RKO (cell line): ENCODE results near the gene HMGN5.
A peak's percentile ranks its signal among the peaks of the same experiment; 100 is the strongest.

ENCODE experiments used
- DNase-seq: peaks from one replicate; pipeline ENCODE4 v3.0.0-alpha.2; 2016; ENCODE audit warnings: low spot score

Gene HMGN5

GRCh38 chrX:81201671-81202455 is at the start of gene HMGN5, which contains the start of gene SH3BGRL:
Gene HMGN5 (minus strand): TSS chrX:81201913. CDS start chrX:81121549, 80,364 bp downstream.
Gene SH3BGRL (plus strand): TSS chrX:81202102. CDS start chrX:81202201, 99 bp downstream.
- DNase-seq, result peak; percentile 85

DNA sequence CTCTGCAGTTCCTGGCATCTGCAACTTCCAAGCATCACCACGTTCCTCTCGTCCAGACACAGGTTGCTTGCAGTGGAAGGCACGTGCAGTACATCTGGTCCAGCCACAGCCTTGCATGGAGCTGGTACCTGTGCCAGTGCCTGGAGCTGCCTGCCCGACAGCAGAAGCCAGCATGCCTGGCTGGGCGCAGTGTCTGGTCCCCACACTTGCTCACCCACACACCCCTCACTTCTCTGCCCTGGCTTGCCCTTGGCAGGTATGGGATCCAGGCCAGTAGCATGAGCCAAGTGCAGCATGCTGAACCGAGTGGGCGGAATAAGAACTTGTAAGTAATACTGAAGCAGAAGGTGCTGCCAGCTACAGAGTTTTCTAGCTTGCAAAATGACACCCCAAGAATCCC is 40.0 kb upstream of the HMGN5 start:
- DNase-seq, result no peak

DNA sequence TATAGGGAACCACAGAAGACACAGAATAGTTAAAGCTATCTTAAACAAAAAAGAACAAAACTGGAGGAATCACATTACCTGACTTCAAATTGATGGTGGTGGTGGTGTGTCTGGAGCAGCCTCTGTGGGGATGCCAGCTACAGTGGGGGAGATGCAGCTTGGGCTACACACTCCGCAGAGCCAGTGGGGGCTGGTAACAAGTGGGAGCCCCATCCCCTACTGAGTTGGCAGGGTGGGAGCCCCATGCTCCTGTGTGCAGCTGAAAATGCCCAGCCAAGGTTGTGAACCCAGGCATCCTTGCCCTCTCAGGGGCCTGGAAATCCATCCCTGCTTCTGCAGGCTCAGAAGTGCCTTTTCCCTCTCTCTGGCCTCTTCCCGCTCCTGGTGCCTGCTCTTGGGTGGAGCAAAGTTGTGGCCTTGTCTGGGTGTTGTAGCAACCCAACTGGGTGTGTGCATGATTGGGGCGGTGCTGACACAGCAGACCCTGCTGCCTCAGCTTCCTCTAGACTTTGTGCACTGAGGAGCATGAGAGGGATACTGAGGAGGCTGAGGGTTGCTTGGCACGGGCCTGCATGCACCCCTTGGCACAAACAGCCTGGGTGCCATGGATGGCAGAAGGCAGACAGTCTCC is 39.1 kb upstream of the HMGN5 start:
- DNase-seq, result no peak

DNA sequence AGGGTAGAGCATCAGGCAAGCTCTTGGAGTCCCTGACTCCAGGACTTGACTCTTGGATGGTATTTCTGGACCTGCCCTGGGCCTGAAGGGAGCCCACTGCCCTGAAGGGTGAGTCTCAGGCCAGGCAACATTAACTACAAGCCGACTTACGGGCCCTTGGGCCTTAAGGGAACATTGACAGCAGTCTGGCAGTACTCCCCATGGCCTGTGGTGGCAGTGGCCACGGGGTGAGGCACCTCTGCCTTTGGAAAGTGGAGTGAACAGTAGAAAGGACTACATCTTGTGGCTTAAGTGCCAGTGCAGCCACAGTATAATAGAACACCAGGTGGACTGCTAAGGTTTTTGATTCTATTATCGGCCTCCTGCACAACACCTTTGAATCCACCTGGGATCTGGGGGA is 36.5 kb upstream of the HMGN5 start:
- DNase-seq, result no peak

DNA sequence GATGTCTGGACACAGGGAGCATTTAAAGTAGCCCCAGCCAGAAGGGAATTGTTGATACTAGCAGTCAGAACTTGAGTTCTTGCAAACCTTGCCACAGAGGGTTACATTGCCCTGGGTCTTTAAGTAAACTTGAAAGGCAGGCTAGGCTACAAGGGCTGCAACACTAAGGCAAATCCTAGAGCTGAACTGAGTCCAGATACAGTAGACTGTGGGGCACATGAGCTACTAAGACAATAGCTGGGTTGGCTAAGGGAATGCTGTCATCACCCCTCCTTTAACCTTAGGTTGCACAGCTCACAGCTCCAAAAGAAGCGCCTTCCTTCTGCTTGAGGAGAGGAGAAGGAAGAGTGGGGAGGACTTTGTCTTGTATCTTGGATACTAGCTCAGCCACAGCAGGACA is 35.8 kb upstream of the HMGN5 start:
- no peak for DNase-seq

DNA sequence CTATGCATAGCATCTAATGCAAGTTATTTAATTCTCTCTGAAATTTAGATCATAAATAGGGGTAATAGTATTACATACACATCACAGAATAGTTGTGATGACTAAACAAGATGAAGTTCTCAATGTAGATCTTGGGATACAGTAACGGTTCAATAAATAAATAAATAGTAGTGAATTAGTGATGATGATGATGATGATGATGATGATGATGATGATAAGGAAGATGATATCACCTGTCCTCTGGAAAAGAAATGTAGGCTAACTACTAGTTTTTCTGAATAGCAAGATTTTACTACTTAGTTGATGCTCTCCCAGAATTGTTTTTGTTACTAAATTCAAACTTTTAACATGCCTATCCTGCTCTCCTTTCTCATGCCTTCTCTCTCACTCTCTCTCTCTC is 30.5 kb upstream of the HMGN5 start:
- DNase-seq, result no peak

DNA sequence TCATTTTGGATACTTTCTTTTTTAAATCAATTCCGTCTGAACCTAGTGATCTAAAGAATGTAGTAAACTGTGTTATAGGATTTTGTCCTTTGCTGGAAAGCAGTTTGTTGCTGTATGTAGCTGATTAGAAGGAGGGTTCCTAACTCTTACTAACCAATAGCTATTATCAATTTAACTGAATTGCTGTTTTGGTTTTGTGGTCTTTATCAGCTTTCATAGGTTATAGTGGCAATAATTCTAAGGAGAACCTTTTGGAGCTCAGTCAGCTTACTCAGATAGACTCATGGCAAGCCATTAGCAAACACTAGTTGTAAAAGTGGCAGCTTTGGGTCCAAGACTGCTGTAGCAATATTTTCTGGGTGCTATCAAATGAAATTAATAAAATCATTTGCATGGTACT is 29.8 kb upstream of the HMGN5 start:
- no peak for DNase-seq

GRCh38 chrX:81229901-81230300 is 28.2 kb upstream of the HMGN5 start:
- DNase-seq, result no peak

DNA sequence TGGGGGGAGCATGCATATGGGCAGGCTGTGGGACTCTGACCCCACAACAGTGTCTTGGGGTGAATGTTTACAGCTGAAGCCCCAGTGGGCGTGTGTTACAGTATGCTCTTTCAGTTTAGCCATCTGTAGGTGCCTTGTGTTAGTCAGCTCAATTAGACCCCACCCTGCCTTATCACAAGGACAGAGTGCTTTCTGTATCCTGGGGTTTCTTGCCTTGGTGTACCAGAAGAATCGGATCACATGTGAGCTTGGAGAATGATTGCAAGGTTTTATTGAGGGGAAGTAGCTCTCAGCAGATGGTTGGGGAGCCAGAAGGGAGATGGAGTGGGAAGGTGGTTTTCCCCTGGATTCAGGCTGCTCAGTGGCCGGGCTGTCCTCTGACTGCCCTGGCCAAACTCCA is 27.5 kb upstream of the HMGN5 start:
- DNase-seq, result no peak

DNA sequence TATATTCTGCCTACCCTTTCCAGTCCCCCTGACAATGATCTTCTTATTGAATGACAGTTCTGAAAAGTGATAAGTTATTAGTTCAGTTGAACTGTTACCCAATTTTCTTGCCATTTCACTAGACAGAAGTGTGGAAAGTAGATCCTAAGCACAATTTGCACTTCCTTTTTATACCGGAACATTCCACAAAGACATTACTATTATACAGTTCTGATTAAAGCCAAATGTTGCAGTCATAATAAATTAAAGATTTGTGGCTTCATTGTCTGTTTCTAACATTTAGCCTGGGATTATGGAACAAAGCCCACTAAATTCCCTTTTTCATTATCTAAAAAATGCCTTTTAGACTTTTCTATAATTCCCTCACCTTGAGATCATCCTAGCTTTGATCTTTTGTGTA is 14.0 kb upstream of the HMGN5 start:
- no peak for DNase-seq

DNA sequence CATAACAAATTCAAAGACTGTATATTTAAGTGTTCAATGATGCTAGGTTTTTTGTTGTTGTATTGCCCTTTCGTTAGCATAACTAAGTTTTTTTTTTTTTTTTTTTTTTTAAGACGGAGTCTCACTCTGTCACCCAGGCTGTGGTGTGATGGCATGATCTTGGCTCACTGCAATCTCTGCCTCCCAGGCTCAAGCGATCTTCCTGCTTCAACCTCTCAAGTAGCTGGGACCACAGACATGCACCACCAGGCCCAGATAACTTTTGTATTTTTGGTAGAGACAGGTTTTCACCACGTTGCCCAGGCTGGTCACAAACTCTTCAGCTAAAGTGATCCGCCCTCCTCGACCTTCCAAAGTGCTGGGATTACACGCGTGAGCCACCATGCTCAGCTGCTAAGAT is 7.2 kb upstream of the HMGN5 start:
- no peak for DNase-seq

DNA sequence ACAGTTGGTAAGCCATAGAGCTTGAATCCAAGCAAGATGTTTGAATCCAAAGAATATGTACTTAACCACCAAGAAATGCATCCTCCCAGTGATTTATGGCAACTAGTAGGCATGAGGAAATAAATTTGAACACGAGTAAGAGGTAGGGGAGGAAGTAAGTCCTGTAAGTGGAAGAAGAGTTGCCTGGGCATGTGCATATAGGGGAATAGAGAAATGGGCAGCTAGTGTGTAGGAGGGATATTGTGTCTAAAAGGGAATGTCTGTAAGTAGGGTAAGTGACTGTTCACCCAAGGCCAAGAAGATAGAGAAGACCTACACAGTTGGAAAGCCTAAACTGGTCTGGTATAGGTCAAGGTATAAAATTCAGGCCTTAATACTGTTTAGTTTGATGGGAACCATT is 4.8 kb upstream of the HMGN5 start:
- DNase-seq, result no peak

- no peak for DNase-seq
Measured at GRCh38 chrX:81205551-81205950, 3.8 kb upstream of the HMGN5 start.

- peak; percentile 12 for DNase-seq
Measured at GRCh38 chrX:81202943-81203342, 1.2 kb upstream of the HMGN5 start.

DNA sequence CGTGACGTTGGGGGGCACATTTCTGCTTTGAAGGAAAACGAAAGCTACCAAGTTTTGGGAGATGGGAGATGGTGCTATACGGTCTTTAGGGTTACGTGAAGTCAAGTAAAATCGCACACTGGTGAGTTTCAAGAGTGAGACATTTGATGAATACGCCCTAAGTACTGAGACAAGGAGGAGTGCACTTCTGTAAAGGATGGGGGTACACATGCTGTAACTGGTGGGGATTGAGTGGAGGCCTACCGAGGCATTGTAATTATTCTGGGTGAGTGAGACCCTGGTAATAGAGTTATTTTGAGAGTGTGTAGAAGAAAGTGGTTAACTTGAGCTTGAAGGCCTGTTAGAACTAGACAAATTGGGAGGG is 725 bp upstream of the HMGN5 start:
- peak; percentile 58 for DNase-seq

GRCh38 chrX:81201071-81201470 is 642 bp downstream of the HMGN5 start:
- peak; percentile 13 for DNase-seq

GRCh38 chrX:81195712-81196111 is 6.0 kb downstream of the HMGN5 start:
- DNase-seq, result peak; percentile 77

GRCh38 chrX:81195259-81195658 is 6.5 kb downstream of the HMGN5 start:
- DNase-seq, result no peak

GRCh38 chrX:81174286-81174685 is 27.4 kb downstream of the HMGN5 start:
- peak; percentile 56 for DNase-seq

GRCh38 chrX:81168391-81168790 is 33.3 kb downstream of the HMGN5 start:
- no peak for DNase-seq

DNA sequence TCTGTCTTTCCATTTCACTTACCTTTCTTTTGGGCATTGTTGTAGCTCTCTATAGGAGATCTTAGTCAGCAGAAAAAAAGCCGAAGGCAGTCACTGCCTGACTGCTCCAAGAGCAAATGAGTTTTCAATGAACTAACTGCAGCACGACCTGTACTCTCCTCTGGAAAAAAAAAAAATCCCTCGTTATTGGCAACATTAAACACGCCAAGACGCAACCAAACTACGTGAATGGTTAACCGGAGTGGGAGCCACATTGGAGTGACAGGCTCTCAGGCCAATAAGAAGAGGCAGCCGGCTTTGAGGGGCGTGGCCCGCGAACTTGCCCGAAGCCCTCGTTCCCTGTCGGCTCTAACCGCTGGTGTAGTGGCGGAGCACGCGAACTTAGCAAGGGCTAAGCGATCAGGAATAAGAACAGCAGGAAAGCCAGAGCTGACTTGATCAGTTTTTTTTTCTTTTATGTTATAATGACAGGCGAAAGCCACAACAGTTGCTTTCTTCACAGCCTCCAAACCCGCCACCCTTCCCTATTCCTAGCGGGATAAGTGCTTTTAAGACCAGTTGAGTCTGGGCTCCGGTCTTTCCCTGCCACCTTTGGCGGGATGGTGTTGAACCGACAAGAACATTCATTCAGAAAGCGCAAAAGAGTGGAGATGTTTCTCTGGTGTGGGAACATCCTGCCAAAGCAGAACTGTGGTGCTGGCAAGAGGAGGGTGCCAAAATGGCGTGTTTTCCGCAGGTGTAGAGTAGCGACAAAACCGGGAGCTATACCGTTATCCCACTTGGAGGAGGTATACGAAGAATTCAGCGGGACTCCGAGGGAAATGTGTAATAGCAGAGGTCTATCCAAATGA is 80.0 kb downstream of the HMGN5 start:
- peak; percentile 94 for DNase-seq

GRCh38 chrX:81120936-81121371 is 80.8 kb downstream of the HMGN5 start:
- peak; percentile 76 for DNase-seq
